Subcutaneous adipose tissue (tissue), 4 donors: ENCODE measurements around the gene DDX3X. TPM values are rescaled to one million over a fixed set of nuclear protein-coding genes. Genes with fewer than 3 reads are reported as not detected.

Experiments used
- CTCF ChIP-seq: fragments of 450-650 bp; IDR thresholded peaks from one replicate; pipeline ENCODE4 v1.5.1; 2016; ENCODE audit warnings: low read depth, mild to moderate bottlenecking, control low read depth, antibody characterized with exemption, moderate library complexity
- total RNA-seq, 4 donors: library from RNA; depleted of rRNA; stranded (reverse); fragments of >200 nt; gene quantifications; one replicate each; pipeline ENCODE4 v1.1.0, GENCODE V29; 2016

The DDX3X gene
- total RNA-seq, 4 donors from 2014 or later: 214 to 404 (median 320) TPM

- TF ChIP-seq CTCF: no peak
These were observed 57.6 kb downstream of the DDX3X start for GRCh38 chrX:41391606-41392005.

- no peak for TF ChIP-seq CTCF
These were observed 60.3 kb downstream of the DDX3X start for GRCh38 chrX:41394293-41394692.

- TF ChIP-seq CTCF: no peak
These were observed 63.3 kb downstream of the DDX3X start for GRCh38 chrX:41397219-41397618.

GRCh38 chrX:41397768-41398167 is 63.8 kb downstream of the DDX3X start:
- TF ChIP-seq CTCF: no peak

- no peak for TF ChIP-seq CTCF
These were observed 71.6 kb downstream of the DDX3X start for GRCh38 chrX:41405551-41405950.

- no peak for TF ChIP-seq CTCF
These were observed 72.2 kb downstream of the DDX3X start for GRCh38 chrX:41406201-41406600.

GRCh38 chrX:41407816-41408215 is 73.9 kb downstream of the DDX3X start:
- no peak for TF ChIP-seq CTCF
